Body of pancreas (tissue), 4 donors: ENCODE results near the gene FAM20B. TPM values are rescaled to one million over a fixed set of nuclear protein-coding genes. Genes with fewer than 3 reads are reported as not detected.
"Not testable (repeated sequence)": the region's sequence is repeated elsewhere in the genome, so short reads cannot be mapped to it uniquely, and the experiment has no call there.

ENCODE experiments used
- ATAC-seq: fragments of 150-250 bp; one replicate; pipeline ENCODE4 v1.9.1; 2016
- DNase-seq, 4 donors: peaks; one replicate each; pipeline ENCODE4 v3.0.0-alpha.2; 2019
- H3K27ac ChIP-seq, 4 donors: fragments of 200-600 bp; sonication (generic); 1 replicate in 3 of 4; 2 replicates in 1 of 4; pipeline versions ENCODE4 v1.5.1 to v1.6.1; 2016 to 2019; ENCODE audit warnings: mild to moderate bottlenecking in 1 of 4, mixed read lengths in 1 of 4, moderate library complexity in 1 of 4
- H3K27me3 ChIP-seq, 2 donors: fragments of 200-600 bp; sonication (generic); one replicate each; pipeline ENCODE4 v1.6.0; 2016; ENCODE audit warnings: mild to moderate bottlenecking in 1 of 2
- H3K36me3 ChIP-seq, 2 donors: fragments of 200-600 bp; sonication (generic); replicated peaks in 1 of 2; 2 replicates each; pipeline ENCODE4 v1.5.1; 2016; ENCODE audit warnings: low read depth in 2 of 2; ENCODE audit not compliant: insufficient read depth in 1 of 2
- H3K4me1 ChIP-seq: fragments of 200-600 bp; sonication (generic); one replicate; pipeline ENCODE4 v1.6.0; 2016
- H3K4me3 ChIP-seq, 2 donors: fragments of 200-600 bp; sonication (generic); 1 replicate in 1 of 2; 2 replicates in 1 of 2; pipeline ENCODE4 v1.5.1; 2016 to 2019
- H3K9me3 ChIP-seq, 3 donors: fragments of 200-600 bp; sonication (generic); 1 replicate in 2 of 3; 2 replicates in 1 of 3; pipeline ENCODE4 v1.5.1; 2016
- POLR2A ChIP-seq, 3 donors: fragments of 450-650 bp; IDR thresholded peaks; one replicate each; pipeline ENCODE4 v1.6.1; 2016; ENCODE audit warnings: antibody characterized with exemption in 3 of 3, mild to moderate bottlenecking in 2 of 3
- WGBS, 2 donors: methylation state at CpG; one replicate each; pipeline ENCODE4 v1.1.5; 2017; 5-methylcytosine and 5-hydroxymethylcytosine counted together
- intact Hi-C: fragments of 100-400 bp; cut with DNase I; formaldehyde crosslinking; loops from one replicate; pipeline ENCODE4 v1.15.1; 2023
- total RNA-seq, 2 donors: library from RNA; depleted of rRNA; stranded (reverse); fragments of >200 nt; gene quantifications; one replicate each; pipeline ENCODE4 v1.1.0, GENCODE V29; 2016
- TF ChIP-seq, protein P1 (sequence below), 7 experiments: fragments of 450-650 bp in 4 of 7; fragments of 200-600 bp in 3 of 7; sonication (generic) in 3 of 7; IDR thresholded peaks; one replicate each; pipeline ENCODE4 v1.5.1; 2016 to 2019; ENCODE audit warnings: antibody characterized with exemption in 7 of 7

The FAM20B gene
- total RNA-seq, 2 donors from 2014 or later: 11.4 to 11.9 TPM

DNA sequence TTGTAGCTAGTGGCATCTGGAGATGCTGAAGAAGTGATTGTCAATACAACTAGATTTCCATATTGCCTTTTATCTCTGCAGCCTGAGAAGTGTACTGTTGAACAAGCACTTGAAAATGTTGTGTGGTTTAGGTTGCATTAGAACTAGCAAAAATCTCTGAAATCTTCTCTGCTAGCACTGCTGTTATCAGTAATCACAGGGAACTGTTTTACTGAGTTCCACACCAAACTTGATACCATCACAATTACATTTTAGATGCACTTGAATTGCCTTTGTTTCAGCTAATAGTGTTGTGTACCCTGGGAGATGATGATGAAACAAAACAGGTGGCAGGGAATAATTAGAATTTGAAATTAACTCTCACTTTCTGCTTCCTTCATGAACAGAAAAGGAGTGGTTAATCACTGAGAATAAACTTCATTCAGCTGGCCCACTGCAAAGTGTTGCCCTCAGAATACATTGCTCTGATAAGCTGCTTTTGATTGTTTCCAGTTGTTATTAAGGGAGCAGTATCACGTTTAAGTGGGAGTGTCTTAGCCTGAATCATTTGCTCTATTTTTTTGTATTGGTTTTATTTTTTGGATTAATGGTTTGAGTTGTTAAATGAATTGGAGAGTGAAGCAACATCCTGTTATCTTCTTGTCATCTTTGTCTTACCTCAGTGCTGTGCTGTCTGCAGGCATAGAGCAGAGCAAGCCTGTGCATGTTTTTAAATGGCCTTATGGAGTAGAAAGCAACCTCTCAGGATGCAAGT, 13.0 kb downstream of the FAM20B start:
- WGBS, 2 donors: 10 to 14% methylated on average over 1 of the region's 1 CpG
- Histone ChIP-seq H3K9me3 (no peaks in the 10 kb centered on the region), H3K36me3 (no peaks in the 10 kb centered on the region), H3K4me1 (peaks cover 23% of the 10 kb centered on the region), H3K27me3 (no peaks in the 10 kb centered on the region), H3K27ac (no peak overlapping the region), H3K4me3 (no peak overlapping the region)
- ATAC-seq: no peak
- no peak for DNase-seq
- intact Hi-C loops: no loop called here
- TF ChIP-seq, protein P1, sequence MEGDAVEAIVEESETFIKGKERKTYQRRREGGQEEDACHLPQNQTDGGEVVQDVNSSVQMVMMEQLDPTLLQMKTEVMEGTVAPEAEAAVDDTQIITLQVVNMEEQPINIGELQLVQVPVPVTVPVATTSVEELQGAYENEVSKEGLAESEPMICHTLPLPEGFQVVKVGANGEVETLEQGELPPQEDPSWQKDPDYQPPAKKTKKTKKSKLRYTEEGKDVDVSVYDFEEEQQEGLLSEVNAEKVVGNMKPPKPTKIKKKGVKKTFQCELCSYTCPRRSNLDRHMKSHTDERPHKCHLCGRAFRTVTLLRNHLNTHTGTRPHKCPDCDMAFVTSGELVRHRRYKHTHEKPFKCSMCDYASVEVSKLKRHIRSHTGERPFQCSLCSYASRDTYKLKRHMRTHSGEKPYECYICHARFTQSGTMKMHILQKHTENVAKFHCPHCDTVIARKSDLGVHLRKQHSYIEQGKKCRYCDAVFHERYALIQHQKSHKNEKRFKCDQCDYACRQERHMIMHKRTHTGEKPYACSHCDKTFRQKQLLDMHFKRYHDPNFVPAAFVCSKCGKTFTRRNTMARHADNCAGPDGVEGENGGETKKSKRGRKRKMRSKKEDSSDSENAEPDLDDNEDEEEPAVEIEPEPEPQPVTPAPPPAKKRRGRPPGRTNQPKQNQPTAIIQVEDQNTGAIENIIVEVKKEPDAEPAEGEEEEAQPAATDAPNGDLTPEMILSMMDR (IDR thresholded peaks at IDR 0.05): no peak
- no peak for TF ChIP-seq POLR2A (IDR thresholded peaks at IDR 0.05)

DNA sequence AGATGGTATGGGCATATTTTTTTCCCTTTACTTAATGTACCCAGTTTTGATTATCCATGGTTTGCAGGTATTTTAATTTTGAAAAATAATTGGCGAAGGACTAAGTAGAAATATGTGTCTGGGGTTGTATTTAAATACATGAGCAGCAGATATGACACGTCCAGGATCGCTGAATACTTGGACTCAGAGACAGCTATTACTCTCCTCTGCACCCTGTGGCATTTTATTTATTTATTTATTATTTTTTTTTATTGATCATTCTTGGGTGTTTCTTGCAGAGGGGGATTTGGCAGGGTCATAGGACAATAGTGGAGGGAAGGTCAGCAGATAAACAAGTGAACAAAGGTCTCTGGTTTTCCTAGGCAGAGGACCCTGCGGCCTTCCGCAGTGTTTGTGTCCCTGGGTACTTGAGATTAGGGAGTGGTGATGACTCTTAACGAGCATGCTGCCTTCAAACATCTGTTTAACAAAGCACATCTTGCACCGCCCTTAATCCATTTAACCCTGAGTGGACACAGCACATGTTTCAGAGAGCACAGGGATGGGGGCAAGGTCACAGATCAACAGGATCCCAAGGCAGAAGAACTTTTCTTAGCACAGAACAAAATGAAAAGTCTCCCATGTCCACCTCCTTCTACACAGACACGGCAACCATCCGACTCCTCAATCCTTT, 13.9 kb downstream of the FAM20B start:
- H3K4me1 ChIP-seq: peaks cover 13% of the 10 kb centered on the region
- DNase-seq, H3K27me3 ChIP-seq, H3K4me3 ChIP-seq, H3K36me3 ChIP-seq, H3K9me3 ChIP-seq, ATAC-seq, intact Hi-C loops, H3K27ac ChIP-seq: not testable (repeated sequence)
- WGBS, 2 donors: 84 to 92% methylated on average over 6 of the region's 9 CpGs

DNA sequence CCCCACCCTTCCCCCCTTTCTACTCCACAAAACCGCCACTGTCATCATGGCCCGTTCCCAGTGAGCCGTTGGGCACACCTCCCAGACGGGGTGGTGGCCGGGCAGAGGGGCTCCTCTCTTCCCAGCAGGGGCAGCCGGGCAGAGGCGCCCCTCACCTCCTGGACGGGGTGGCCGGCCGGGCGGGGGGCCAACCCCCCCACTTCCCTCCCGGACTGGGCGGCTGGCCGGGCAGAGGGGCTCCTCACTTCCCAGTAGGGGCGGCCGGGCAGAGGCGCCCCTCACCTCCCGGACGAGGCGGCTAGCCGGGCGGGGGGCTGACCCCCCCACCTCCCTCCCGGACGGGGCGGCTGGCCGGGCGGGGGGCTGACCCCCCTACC, 14.5 kb downstream of the FAM20B start:
- H3K9me3 ChIP-seq, ATAC-seq, DNase-seq, H3K27me3 ChIP-seq, H3K36me3 ChIP-seq, intact Hi-C loops, H3K27ac ChIP-seq, H3K4me1 ChIP-seq, H3K4me3 ChIP-seq: not testable (repeated sequence)
- WGBS, 2 donors: 98% methylated on average over 9 of the region's 27 CpGs; no CpG with 5 or more reads in 1 of the 2 donors

DNA sequence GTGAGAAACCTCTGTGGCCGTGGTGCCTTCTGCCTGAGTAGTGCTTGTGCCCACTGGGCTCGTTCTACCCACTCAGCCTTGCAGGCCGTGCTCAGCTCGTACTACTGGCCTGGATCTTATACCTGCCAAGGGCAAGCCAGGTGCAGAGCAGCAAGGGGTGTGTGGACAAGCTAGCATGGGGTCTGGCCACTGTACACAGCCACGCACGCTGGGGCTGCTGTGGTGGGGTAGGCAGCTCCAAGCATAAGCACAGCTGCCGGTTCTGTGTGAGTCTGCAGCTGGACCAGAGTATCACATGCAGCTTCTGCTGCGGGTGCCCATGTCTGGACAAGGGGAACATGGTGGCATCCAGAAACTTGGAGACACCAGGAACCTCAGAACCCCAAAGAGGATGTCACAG, 16.4 kb downstream of the FAM20B start:
- no peaks in the 10 kb centered on the region for H3K27me3 ChIP-seq
- intact Hi-C loops: no loop called here
- ATAC-seq: no peak
- no peak for DNase-seq
- no peaks in the 10 kb centered on the region for H3K36me3 ChIP-seq
- WGBS, 2 donors: 94 to 98% methylated on average over 8 of the region's 8 CpGs
- TF ChIP-seq POLR2A (IDR thresholded peaks at IDR 0.05): no peak
- TF ChIP-seq, protein P1 (IDR thresholded peaks at IDR 0.05): no peak
- H3K9me3 ChIP-seq: no peaks in the 10 kb centered on the region
- H3K27ac ChIP-seq: no peak overlapping the region
- peaks cover 4% of the 10 kb centered on the region for H3K4me1 ChIP-seq
- H3K4me3 ChIP-seq: no peak overlapping the region

DNA sequence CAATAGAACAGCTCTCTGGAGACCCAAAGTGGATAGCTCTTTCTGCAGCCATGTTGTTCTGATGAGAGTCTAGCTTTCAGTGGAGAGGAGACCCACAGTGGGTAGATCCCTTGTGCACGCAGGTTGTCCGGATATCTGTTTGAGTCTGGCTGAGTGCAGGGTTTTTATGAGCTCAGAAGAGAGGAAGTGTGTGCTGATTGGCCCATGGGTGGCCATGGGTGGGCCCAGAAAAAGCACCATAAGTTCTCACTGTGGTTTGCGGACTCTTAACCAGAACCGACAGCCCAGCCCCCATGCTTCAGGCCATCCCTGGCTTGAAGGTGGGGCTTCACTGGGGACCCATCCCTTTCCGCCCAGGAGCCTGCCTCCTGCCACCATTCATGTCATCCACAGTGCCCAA, 17.0 kb downstream of the FAM20B start:
- H3K27ac ChIP-seq: no peak overlapping the region

More for the DNA sequence above, 17.0 kb downstream of the FAM20B start:
- ATAC-seq (no peak), DNase-seq (no peak)
- intact Hi-C loops: no loop called here
- Histone ChIP-seq H3K36me3 (no peaks in the 10 kb centered on the region), H3K27me3 (no peaks in the 10 kb centered on the region), H3K9me3 (no peaks in the 10 kb centered on the region), H3K4me3 (no peak overlapping the region), H3K4me1 (peaks cover under 1% of the 10 kb centered on the region)
- TF ChIP-seq, protein P1 (IDR thresholded peaks at IDR 0.05): no peak
- no peak for TF ChIP-seq POLR2A (IDR thresholded peaks at IDR 0.05)
- 93% methylated on average over 5 of the region's 5 CpGs; no CpG with 5 or more reads in 1 of the 2 donors for WGBS, 2 donors
